ENCODE measurements around the gene ZNF524.

ZNF524 gene

GRCh38 chr19:55592391-55593090, 7.5 kb upstream of the ZNF524 start:
- no peak for TF ChIP-seq CTCF (IDR thresholded peaks at IDR 0.05; ENCODE audit: borderline replicate concordance, insufficient read depth, low read depth, low read length)
- no peak overlapping the region for H3K4me3 ChIP-seq (ENCODE audit: low read depth, low read length)

- no peak overlapping the region for H3K4me3 ChIP-seq (ENCODE audit: low read depth, low read length)
- TF ChIP-seq CTCF (IDR thresholded peaks at IDR 0.05; ENCODE audit: borderline replicate concordance, insufficient read depth, low read depth, low read length), result no peak
These were observed 6.9 kb upstream of the ZNF524 start for GRCh38 chr19:55593096-55593772.

- no peak overlapping the region for H3K4me3 ChIP-seq (ENCODE audit: low read depth, low read length)
- TF ChIP-seq CTCF (IDR thresholded peaks at IDR 0.05; ENCODE audit: borderline replicate concordance, insufficient read depth, low read depth, low read length), result no peak
These were observed 5.0 kb upstream of the ZNF524 start for GRCh38 chr19:55594996-55595545.

- H3K4me3 ChIP-seq (ENCODE audit: low read depth, low read length), result no peak overlapping the region
- TF ChIP-seq CTCF (IDR thresholded peaks at IDR 0.05; ENCODE audit: borderline replicate concordance, insufficient read depth, low read depth, low read length), result no peak
These were observed 3.8 kb upstream of the ZNF524 start for GRCh38 chr19:55596304-55596703.

- no peak for TF ChIP-seq CTCF (IDR thresholded peaks at IDR 0.05; ENCODE audit: borderline replicate concordance, insufficient read depth, low read depth, low read length)
- no peak overlapping the region for H3K4me3 ChIP-seq (ENCODE audit: low read depth, low read length)
These were observed 2.6 kb upstream of the ZNF524 start for GRCh38 chr19:55597501-55597921.

- TF ChIP-seq CTCF (IDR thresholded peaks at IDR 0.05; ENCODE audit: borderline replicate concordance, insufficient read depth, low read depth, low read length), result no peak
- H3K4me3 ChIP-seq (ENCODE audit: low read depth, low read length), result no peak overlapping the region
These were observed 2.1 kb upstream of the ZNF524 start for GRCh38 chr19:55598034-55598433.

All from GM12875 (cell line).